SH-SY5Y (cell line): Measurements from ENCODE around the gene CDK8.

ENCODE experiments used
- GATA2 ChIP-seq: IDR thresholded peaks from 2 replicates; pipeline ENCODE4 v1.6.1; 2011; ENCODE audit warnings: mild to moderate bottlenecking, low read depth, low read length
- GATA3 ChIP-seq: IDR thresholded peaks from 2 replicates; pipeline ENCODE4 v1.6.1; 2011; ENCODE audit warnings: low read depth, mild to moderate bottlenecking, low read length, moderate library complexity

GRCh38 chr13:26216042-26216441 lies 37.9 kb upstream of the CDK8 start:
- no peak for TF ChIP-seq GATA2
- TF ChIP-seq GATA3: no peak
